ENCODE measurements around the gene ATP5PO. TPM values are rescaled to one million over a fixed set of nuclear protein-coding genes. Genes with fewer than 3 reads are reported as not detected.

The ATP5PO gene
- total and polyA plus RNA-seq, 4 donors = 72.8 to 200 (median 131) TPM

- no peak for TF ChIP-seq REST (IDR thresholded peaks at IDR 0.05)
- TF ChIP-seq NR2F2 (IDR thresholded peaks at IDR 0.05) = no peak
- no peak for TF ChIP-seq YY1 (IDR thresholded peaks at IDR 0.05)
- no peak for TF ChIP-seq RAD21 (IDR thresholded peaks at IDR 0.05)
- no peak for TF ChIP-seq RXRA (IDR thresholded peaks at IDR 0.05)
- TF ChIP-seq EGR1 (IDR thresholded peaks at IDR 0.05; ENCODE audit: low read depth in 2 of 2) = no peak
- no peak for TF ChIP-seq FOXA1 (IDR thresholded peaks at IDR 0.05)
- no peak for TF ChIP-seq HNF4G (IDR thresholded peaks at IDR 0.05)
- TF ChIP-seq MAX (IDR thresholded peaks at IDR 0.05) = no peak
- TF ChIP-seq SP1 (IDR thresholded peaks at IDR 0.05) = no peak
- no peak for TF ChIP-seq CTCF (IDR thresholded peaks at IDR 0.05; ENCODE audit: low read depth, low read length, missing input control)
- no peak for TF ChIP-seq TAF1 (conservative IDR thresholded peaks at IDR 0.05)
- no peak for TF ChIP-seq ATF3 (IDR thresholded peaks at IDR 0.05)
- TF ChIP-seq FOXA2 (IDR thresholded peaks at IDR 0.05) = no peak
- DNase-seq (ENCODE audit: low spot score) = no peak
- WGBS = 89% methylated on average over 3 of the region's 3 CpGs
Measured at GRCh38 chr21:33939226-33939625, 23.6 kb upstream of the ATP5PO start.

GRCh38 chr21:33938381-33938780 lies 22.8 kb upstream of the ATP5PO start:
- H3K4me1 ChIP-seq (ENCODE audit: control insufficient read depth in 4 of 4, insufficient read depth in 4 of 4, low read length in 3 of 4) = no peaks in the 10 kb centered on the region
- 91% methylated on average over 3 of the region's 3 CpGs for WGBS

More at GRCh38 chr21:33939226-33939625, 23.6 kb upstream of the ATP5PO start:
- H3K27me3 ChIP-seq (ENCODE audit: control insufficient read depth in 4 of 4, insufficient read depth in 4 of 4, low read length in 3 of 4) = no peaks in the 10 kb centered on the region
- no peaks in the 10 kb centered on the region for H3K36me3 ChIP-seq (ENCODE audit: control insufficient read depth in 4 of 4, insufficient read depth in 3 of 4, low read depth in 1 of 4, low read length in 3 of 4)
- no peak overlapping the region for H3K4me3 ChIP-seq (ENCODE audit: low read depth in 1 of 3, low read length in 3 of 3)
- H3K27ac ChIP-seq (ENCODE audit: low read depth in 1 of 2, low read length in 2 of 2) = no peak overlapping the region
- H3K9me3 ChIP-seq (ENCODE audit: control insufficient read depth in 4 of 4, low read length in 3 of 4) = no peaks in the 10 kb centered on the region
- no peak overlapping the region for H3K9ac ChIP-seq (ENCODE audit: low read depth in 1 of 2, low read length in 2 of 2)
- H3K4me1 ChIP-seq (ENCODE audit: control insufficient read depth in 4 of 4, insufficient read depth in 4 of 4, low read length in 3 of 4) = no peaks in the 10 kb centered on the region

GRCh38 chr21:33937931-33938339 lies 22.3 kb upstream of the ATP5PO start:
- H3K27me3 ChIP-seq (ENCODE audit: control insufficient read depth in 4 of 4, insufficient read depth in 4 of 4, low read length in 3 of 4) = no peaks in the 10 kb centered on the region
- no peaks in the 10 kb centered on the region for H3K9me3 ChIP-seq (ENCODE audit: control insufficient read depth in 4 of 4, low read length in 3 of 4)
- no peaks in the 10 kb centered on the region for H3K36me3 ChIP-seq (ENCODE audit: control insufficient read depth in 4 of 4, insufficient read depth in 3 of 4, low read depth in 1 of 4, low read length in 3 of 4)
- H3K4me1 ChIP-seq (ENCODE audit: control insufficient read depth in 4 of 4, insufficient read depth in 4 of 4, low read length in 3 of 4) = no peaks in the 10 kb centered on the region
- no peak for TF ChIP-seq RXRA (IDR thresholded peaks at IDR 0.05)
- TF ChIP-seq YY1 (IDR thresholded peaks at IDR 0.05) = no peak
- no peak overlapping the region for H3K4me3 ChIP-seq (ENCODE audit: low read depth in 1 of 3, low read length in 3 of 3)
- H3K27ac ChIP-seq (ENCODE audit: low read depth in 1 of 2, low read length in 2 of 2) = no peak overlapping the region
- no peak overlapping the region for H3K9ac ChIP-seq (ENCODE audit: low read depth in 1 of 2, low read length in 2 of 2)
- WGBS = 87% methylated on average over 14 of the region's 14 CpGs
- no peak for DNase-seq (ENCODE audit: low spot score)

More at GRCh38 chr21:33938381-33938780, 22.8 kb upstream of the ATP5PO start:
- Histone ChIP-seq H3K27me3 (ENCODE audit: control insufficient read depth in 4 of 4, insufficient read depth in 4 of 4, low read length in 3 of 4) (no peaks in the 10 kb centered on the region), H3K4me3 (ENCODE audit: low read depth in 1 of 3, low read length in 3 of 3) (no peak overlapping the region), H3K9me3 (ENCODE audit: control insufficient read depth in 4 of 4, low read length in 3 of 4) (no peaks in the 10 kb centered on the region), H3K9ac (ENCODE audit: low read depth in 1 of 2, low read length in 2 of 2) (no peak overlapping the region), H3K27ac (ENCODE audit: low read depth in 1 of 2, low read length in 2 of 2) (no peak overlapping the region), H3K36me3 (ENCODE audit: control insufficient read depth in 4 of 4, insufficient read depth in 3 of 4, low read depth in 1 of 4, low read length in 3 of 4) (no peaks in the 10 kb centered on the region)
- TF ChIP-seq EGR1 (IDR thresholded peaks at IDR 0.05; ENCODE audit: low read depth in 2 of 2) = no peak
- no peak for DNase-seq (ENCODE audit: low spot score)

All from liver (tissue), 9 donors.